H9 (cell line): ENCODE data around the gene SKP2. TPM values are rescaled to one million over a fixed set of nuclear protein-coding genes. Genes with fewer than 3 reads are reported as not detected.

Source experiments
- DNase-seq: peaks from one replicate; pipeline ENCODE4 v3.0.0-alpha.2; 2017
- H2AFZ ChIP-seq: one replicate; pipeline ENCODE4 v1.6.1; 2013; ENCODE audit warnings: mild to moderate bottlenecking, low read length, control low read depth, moderate library complexity
- H2AK5ac ChIP-seq: 2 replicates; pipeline ENCODE4 v1.6.1; 2013; ENCODE audit warnings: low read length, control low read depth, mixed read lengths; ENCODE audit not compliant: insufficient read length
- H2BK120ac ChIP-seq: one replicate; pipeline ENCODE4 v1.6.1; 2013; ENCODE audit warnings: low read depth, mild to moderate bottlenecking, low read length, control low read depth, inconsistent platforms; ENCODE audit not compliant: poor library complexity, severe bottlenecking
- H2BK12ac ChIP-seq: 2 replicates; pipeline ENCODE4 v1.6.1; 2013; ENCODE audit warnings: low read length, control low read depth, mixed read lengths, low read depth; ENCODE audit not compliant: insufficient read length
- H2BK15ac ChIP-seq: 2 replicates; pipeline ENCODE4 v1.6.1; 2013; ENCODE audit warnings: low read depth, low read length, control low read depth
- H2BK20ac ChIP-seq: one replicate; pipeline ENCODE4 v1.6.1; 2013; ENCODE audit warnings: low read depth, mild to moderate bottlenecking, low read length, control low read depth, inconsistent platforms; ENCODE audit not compliant: poor library complexity, severe bottlenecking
- H2BK5ac ChIP-seq: 2 replicates; pipeline ENCODE4 v1.6.1; 2013; ENCODE audit warnings: low read length, control low read depth, mixed read lengths; ENCODE audit not compliant: insufficient read length
- H3K14ac ChIP-seq: 2 replicates; pipeline ENCODE4 v1.6.1; 2013; ENCODE audit warnings: low read length, control low read depth; ENCODE audit not compliant: insufficient read depth
- H3K18ac ChIP-seq: 2 replicates; pipeline ENCODE4 v1.6.1; 2013; ENCODE audit warnings: low read depth, mild to moderate bottlenecking, mixed read lengths, low read length, control low read depth; ENCODE audit not compliant: insufficient read length
- H3K23ac ChIP-seq: 2 replicates; pipeline ENCODE4 v1.6.1; 2013; ENCODE audit warnings: low read length, control low read depth, mixed read lengths, low read depth; ENCODE audit not compliant: insufficient read length
- H3K23me2 ChIP-seq: 2 replicates; pipeline ENCODE4 v1.6.1; 2013; ENCODE audit warnings: low read depth, mild to moderate bottlenecking, mixed read lengths, low read length, control low read depth; ENCODE audit not compliant: insufficient read length, poor library complexity, severe bottlenecking
- H3K27ac ChIP-seq: 2 replicates; pipeline ENCODE4 v1.5.1; 2013; ENCODE audit warnings: low read length, control low read depth, mixed read lengths, low read depth; ENCODE audit not compliant: insufficient read length
- H3K27me3 ChIP-seq: 2 replicates; pipeline ENCODE4 v1.6.1; 2013; ENCODE audit warnings: low read length, control low read depth, inconsistent platforms; ENCODE audit not compliant: insufficient read depth
- H3K4ac ChIP-seq: 2 replicates; pipeline ENCODE4 v1.6.1; 2013; ENCODE audit warnings: low read depth, mild to moderate bottlenecking, control low read depth, inconsistent platforms, low read length, moderate library complexity
- H3K4me1 ChIP-seq: 2 replicates; pipeline ENCODE4 v1.6.1; 2013; ENCODE audit warnings: low read length, control low read depth, inconsistent platforms; ENCODE audit not compliant: insufficient read depth
- H3K4me2 ChIP-seq: 2 replicates; pipeline ENCODE4 v1.6.1; 2013; ENCODE audit warnings: low read length, control low read depth, mixed read lengths; ENCODE audit not compliant: insufficient read length, insufficient read depth
- H3K56ac ChIP-seq: 2 replicates; pipeline ENCODE4 v1.6.1; 2013; ENCODE audit warnings: low read depth, mild to moderate bottlenecking, mixed read lengths, low read length, control low read depth; ENCODE audit not compliant: insufficient read length
- H3K79me1 ChIP-seq: 2 replicates; pipeline ENCODE4 v1.6.1; 2013; ENCODE audit warnings: low read depth, mild to moderate bottlenecking, moderate library complexity, low read length, control low read depth, inconsistent platforms; ENCODE audit not compliant: insufficient read depth, poor library complexity, severe bottlenecking
- H3K79me2 ChIP-seq: 2 replicates; pipeline ENCODE4 v1.6.1; 2013; ENCODE audit warnings: low read length, control low read depth, inconsistent platforms; ENCODE audit not compliant: insufficient read depth
- H3K9ac ChIP-seq: 2 replicates; pipeline ENCODE4 v1.6.1; 2013; ENCODE audit warnings: low read length, control low read depth, mixed read lengths; ENCODE audit not compliant: insufficient read length; ENCODE audit errors: extremely low read depth
- H3K9me3 ChIP-seq: one replicate; pipeline ENCODE4 v1.6.1; 2013; ENCODE audit warnings: low read depth, low read length, inconsistent platforms; ENCODE audit not compliant: control insufficient read depth
- H3T11ph ChIP-seq: one replicate; pipeline ENCODE4 v1.6.1; 2013; ENCODE audit warnings: mild to moderate bottlenecking, low read length, control low read depth, inconsistent platforms
- H4K20me1 ChIP-seq: one replicate; pipeline ENCODE4 v1.6.1; 2013; ENCODE audit not compliant: control insufficient read depth, insufficient read length, insufficient read depth
- H4K5ac ChIP-seq: 2 replicates; pipeline ENCODE4 v1.6.1; 2013; ENCODE audit warnings: low read depth, mild to moderate bottlenecking, mixed read lengths, low read length, control low read depth; ENCODE audit not compliant: insufficient read length
- H4K8ac ChIP-seq: replicated peaks from 2 replicates; pipeline ENCODE4 v1.6.1; 2013; ENCODE audit warnings: low read length, control low read depth, mixed read lengths, low read depth; ENCODE audit not compliant: insufficient read length
- H4K91ac ChIP-seq: 2 replicates; pipeline ENCODE4 v1.6.1; 2013; ENCODE audit warnings: low read depth, mild to moderate bottlenecking, moderate library complexity, mixed read lengths, low read length, control low read depth; ENCODE audit not compliant: insufficient read length
- H3K27ac Mint-ChIP-seq, 3 experiments: 2 replicates in 2 of 3; 3 replicates in 1 of 3; pipeline ENCODE4 v1.8.0; 2020 to 2021; ENCODE audit warnings: mixed read lengths in 3 of 3, mild to moderate bottlenecking in 1 of 3, moderate library complexity in 1 of 3
- H3K27me3 Mint-ChIP-seq: 2 replicates; pipeline ENCODE4 v1.8.0; 2021; ENCODE audit warnings: low read depth, mild to moderate bottlenecking, moderate library complexity, mixed read lengths
- H3K36me3 Mint-ChIP-seq, 3 experiments: 2 replicates in 2 of 3; 3 replicates in 1 of 3; pipeline ENCODE4 v1.8.0; 2020 to 2021; ENCODE audit warnings: low read depth in 3 of 3, mixed read lengths in 3 of 3; ENCODE audit not compliant: insufficient read depth in 1 of 3
- H3K4me1 Mint-ChIP-seq, 2 experiments: 2 replicates each; pipeline ENCODE4 v1.8.0; 2020; ENCODE audit warnings: mixed read lengths in 2 of 2
- H3K4me3 Mint-ChIP-seq, 2 experiments: 2 replicates in 1 of 2; 3 replicates in 1 of 2; pipeline ENCODE4 v1.8.0; 2020 to 2021; ENCODE audit warnings: mild to moderate bottlenecking in 2 of 2, mixed read lengths in 2 of 2, moderate library complexity in 1 of 2
- H3K9me3 Mint-ChIP-seq, 2 experiments: 2 replicates in 1 of 2; 3 replicates in 1 of 2; pipeline ENCODE4 v1.8.0; 2020; ENCODE audit warnings: mild to moderate bottlenecking in 2 of 2, mixed read lengths in 2 of 2, moderate library complexity in 1 of 2
- CTCF ChIP-seq: fragments of 200-600 bp; sonication (generic); conservative IDR thresholded peaks from 3 replicates; pipeline ENCODE4 v1.8.0; 2021; ENCODE audit warnings: antibody characterized with exemption, mild to moderate bottlenecking
- WGBS: extraction: QIAGEN DNeasy Blood & Tissue Kit; methylation state at CpG from one replicate; pipeline ENCODE4 v1.1.7; 2013; ENCODE audit warnings: missing lambda C conversion rate, low lambda C conversion rate, mixed read lengths; ENCODE audit not compliant: insufficient read length; ENCODE audit errors: extremely low coverage; 5-methylcytosine and 5-hydroxymethylcytosine counted together
- total RNA-seq: library from RNA; stranded (reverse); gene quantifications from 2 replicates; pipeline ENCODE4 v1.2.1, GENCODE V29; 2021

The SKP2 gene
- total RNA-seq, 1 experiment from 2014 or later: 103 TPM

- Histone ChIP-seq H4K91ac (no peak overlapping the region), H4K5ac (no peak overlapping the region), H3K4me2 (no peak overlapping the region), H3K79me1 (no peaks in the 10 kb centered on the region), H2BK15ac (no peak overlapping the region), H3K9ac (no peak overlapping the region), H3K14ac (no peak overlapping the region), H3K4ac (no peak overlapping the region), H3K27ac (no peak overlapping the region), H3K4me1 (no peaks in the 10 kb centered on the region), H4K8ac (no peak overlapping the region), H2BK5ac (no peak overlapping the region), H3K23me2 (no peaks in the 10 kb centered on the region), H2AK5ac (no peak overlapping the region), H2AFZ (no peak overlapping the region), H3T11ph (no peak overlapping the region), H4K20me1 (no peaks in the 10 kb centered on the region), H3K27me3 (no peaks in the 10 kb centered on the region), H3K56ac (no peak overlapping the region), H3K79me2 (no peaks in the 10 kb centered on the region), H3K18ac (no peak overlapping the region), H2BK20ac (no peak overlapping the region), H3K23ac (no peak overlapping the region), H2BK120ac (no peak overlapping the region), H3K9me3 (no peaks in the 10 kb centered on the region), H2BK12ac (no peak overlapping the region)
- no peak overlapping the region for H3K27ac Mint-ChIP-seq
- no peak overlapping the region for H3K4me3 Mint-ChIP-seq
- no peak for DNase-seq
- TF ChIP-seq CTCF: no peak
- peaks cover 0 to 2% (median 0%) of the 10 kb centered on the region in 3 experiments; a peak in 1 of 7 replicates for H3K36me3 Mint-ChIP-seq
- no peaks in the 10 kb centered on the region for H3K27me3 Mint-ChIP-seq
- no CpG with 5 or more reads among the region's 3 CpGs for WGBS
- no peaks in the 10 kb centered on the region for H3K9me3 Mint-ChIP-seq
- no peaks in the 10 kb centered on the region for H3K4me1 Mint-ChIP-seq
Measured at GRCh38 chr5:36108758-36109460, 43.0 kb upstream of the SKP2 start.
